Activated naive CD4-positive, alpha-beta T cell treated with anti-CD3 and anti-CD28 coated beads, Interleukin-2, amount 50 U/mL, for 24 hours (primary cell): ENCODE results near the gene AJUBA.
"Not testable (repeated sequence)": the region's sequence is repeated elsewhere in the genome, so short reads cannot be mapped to it uniquely, and the experiment has no call there.

Experiments used
- H3K27ac Mint-ChIP-seq: one replicate; pipeline ENCODE4 v1.8.0; 2021; ENCODE audit warnings: mild to moderate bottlenecking, mixed read lengths
- H3K27me3 Mint-ChIP-seq: one replicate; pipeline ENCODE4 v1.8.0; 2021; ENCODE audit warnings: mixed read lengths
- H3K36me3 Mint-ChIP-seq: one replicate; pipeline ENCODE4 v1.8.0; 2021; ENCODE audit warnings: mixed read lengths
- H3K4me1 Mint-ChIP-seq: one replicate; pipeline ENCODE4 v1.8.0; 2021; ENCODE audit warnings: mixed read lengths
- H3K4me3 Mint-ChIP-seq: one replicate; pipeline ENCODE4 v1.8.0; 2021; ENCODE audit warnings: mild to moderate bottlenecking, mixed read lengths
- H3K9me3 Mint-ChIP-seq: one replicate; pipeline ENCODE4 v1.8.0; 2021; ENCODE audit warnings: mixed read lengths

AJUBA gene

GRCh38 chr14:23013054-23013748 lies 30.9 kb upstream of the AJUBA start:
- no peaks in the 10 kb centered on the region for H3K27me3 Mint-ChIP-seq
- no peak overlapping the region for H3K27ac Mint-ChIP-seq
- H3K4me3 Mint-ChIP-seq = no peak overlapping the region
- H3K9me3 Mint-ChIP-seq = no peaks in the 10 kb centered on the region
- H3K36me3 Mint-ChIP-seq = no peaks in the 10 kb centered on the region
- H3K4me1 Mint-ChIP-seq = peaks cover 34% of the 10 kb centered on the region

- Mint-ChIP-seq H3K4me1 (peaks cover 52% of the 10 kb centered on the region), H3K27me3 (no peaks in the 10 kb centered on the region), H3K27ac (peak within 1 kb of the TSS; percentile 98), H3K4me3 (peak within 1 kb of the TSS; percentile 93), H3K36me3 (no peaks in the 10 kb centered on the region), H3K9me3 (no peaks in the 10 kb centered on the region)
Observed at GRCh38 chr14:23009939-23010726, 27.8 kb upstream of the AJUBA start, which contains the start of gene C14orf93. TSS of gene C14orf93 (minus strand) at chr14:23010143. CDS start at chr14:22999023, 11,120 bp downstream.

- H3K4me3 Mint-ChIP-seq = peak overlapping the region; percentile 93
- H3K9me3 Mint-ChIP-seq = no peaks in the 10 kb centered on the region
- H3K27ac Mint-ChIP-seq = peak overlapping the region; percentile 98
- H3K4me1 Mint-ChIP-seq = peaks cover 56% of the 10 kb centered on the region
- H3K27me3 Mint-ChIP-seq = no peaks in the 10 kb centered on the region
- H3K36me3 Mint-ChIP-seq = no peaks in the 10 kb centered on the region
Observed at GRCh38 chr14:23009483-23009938, 27.2 kb upstream of the AJUBA start.

- peaks cover 56% of the 10 kb centered on the region for H3K4me1 Mint-ChIP-seq
- no peaks in the 10 kb centered on the region for H3K9me3 Mint-ChIP-seq
- H3K36me3 Mint-ChIP-seq = no peaks in the 10 kb centered on the region
- peak overlapping the region; percentile 48 for H3K27ac Mint-ChIP-seq
- H3K27me3 Mint-ChIP-seq = no peaks in the 10 kb centered on the region
- peak overlapping the region; percentile 93 for H3K4me3 Mint-ChIP-seq
Observed at GRCh38 chr14:23008831-23009230, 26.5 kb upstream of the AJUBA start.

DNA sequence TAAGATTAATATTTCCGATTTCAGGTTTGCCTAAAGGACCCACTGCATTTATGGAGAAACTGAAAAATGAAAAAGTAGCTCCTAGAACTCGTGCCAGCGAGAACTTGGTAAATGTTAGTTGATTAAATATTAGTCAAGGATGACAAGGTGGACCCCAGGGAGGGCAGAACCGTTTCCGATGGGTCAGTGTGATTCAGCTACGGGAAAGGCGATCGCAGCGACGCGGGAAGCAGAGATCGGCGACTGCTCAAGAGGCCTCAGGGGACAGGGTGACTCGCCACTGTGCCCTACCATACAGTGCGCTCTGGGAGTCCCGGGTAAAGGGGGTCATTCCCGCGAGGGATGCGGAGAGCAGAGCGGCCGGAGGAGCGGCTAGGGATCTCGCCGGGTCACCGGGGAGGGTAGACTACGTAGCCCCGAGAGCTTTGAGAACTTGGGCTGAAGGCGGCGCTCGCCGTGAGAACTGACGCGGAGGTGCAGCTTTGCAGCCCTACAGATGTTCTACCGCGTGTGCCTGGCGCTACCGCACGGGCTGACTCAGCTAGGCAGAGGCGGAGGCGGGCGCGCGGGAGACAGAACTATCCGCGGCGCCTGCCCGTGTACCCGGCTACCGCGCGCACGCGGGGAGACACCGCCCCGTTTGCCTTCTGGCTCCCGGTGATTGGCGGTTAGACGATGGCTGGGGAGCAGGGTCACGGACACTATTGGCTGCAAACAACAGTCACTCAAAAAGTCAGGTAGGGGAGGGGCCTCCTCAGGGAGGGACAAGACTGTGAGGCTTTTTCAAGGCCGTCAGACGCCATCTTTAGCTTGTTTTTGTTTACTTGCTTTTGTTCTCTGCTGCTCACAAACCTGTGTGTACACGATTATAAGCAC lies 24.4 kb upstream of the AJUBA start:
- H3K9me3 Mint-ChIP-seq = no peaks in the 10 kb centered on the region
- no peaks in the 10 kb centered on the region for H3K36me3 Mint-ChIP-seq
- H3K27me3 Mint-ChIP-seq = no peaks in the 10 kb centered on the region
- H3K4me1 Mint-ChIP-seq = peaks cover 56% of the 10 kb centered on the region
- peak overlapping the region; percentile 99 for H3K27ac Mint-ChIP-seq
- H3K4me3 Mint-ChIP-seq = peak overlapping the region; percentile 98

DNA sequence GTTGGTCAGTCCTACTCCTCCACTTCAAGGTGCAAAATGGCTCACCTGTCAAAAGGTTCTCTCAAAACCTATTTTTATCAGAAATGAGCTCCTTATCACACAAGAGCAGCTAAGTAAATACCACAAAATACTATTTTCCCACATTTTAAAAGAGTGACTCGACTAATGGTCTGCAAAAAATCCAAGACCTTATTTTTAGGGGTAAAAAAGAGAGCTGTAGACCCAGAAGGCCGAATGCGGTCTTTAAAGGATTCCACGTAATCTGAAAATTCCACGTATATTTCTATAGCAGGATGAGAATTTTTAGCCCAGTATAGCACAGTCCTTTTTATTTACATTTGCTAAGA lies 23.8 kb upstream of the AJUBA start:
- H3K4me3 Mint-ChIP-seq = peak overlapping the region; percentile 98
- peaks cover 52% of the 10 kb centered on the region for H3K4me1 Mint-ChIP-seq
- H3K9me3 Mint-ChIP-seq = no peaks in the 10 kb centered on the region
- H3K27ac Mint-ChIP-seq = peak overlapping the region; percentile 99
- no peaks in the 10 kb centered on the region for H3K36me3 Mint-ChIP-seq
- no peaks in the 10 kb centered on the region for H3K27me3 Mint-ChIP-seq

GRCh38 chr14:23005451-23006187 lies 23.3 kb upstream of the AJUBA start:
- Mint-ChIP-seq H3K27ac (peak overlapping the region; percentile 99), H3K36me3 (no peaks in the 10 kb centered on the region), H3K4me3 (peak overlapping the region; percentile 98), H3K27me3 (no peaks in the 10 kb centered on the region), H3K4me1 (peaks cover 51% of the 10 kb centered on the region), H3K9me3 (no peaks in the 10 kb centered on the region)

DNA sequence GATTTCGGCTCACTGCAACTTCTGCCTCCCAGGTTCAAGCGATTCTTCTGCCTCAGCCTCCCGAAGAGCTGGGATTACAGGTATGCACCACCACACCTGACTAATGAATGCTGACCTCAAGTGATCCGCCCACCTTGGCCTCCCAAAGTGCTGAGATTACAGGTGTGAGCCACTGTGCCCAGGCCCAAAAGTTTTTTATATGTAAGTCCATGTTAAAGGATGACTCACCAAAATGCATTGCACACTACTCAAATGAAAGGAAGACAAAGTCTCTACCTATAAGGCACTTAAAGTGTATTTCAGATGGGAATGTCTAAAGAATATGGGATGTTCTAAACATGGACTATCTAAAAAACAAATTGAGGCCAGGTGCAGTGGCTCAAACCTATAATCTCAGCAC lies 21.9 kb upstream of the AJUBA start:
- H3K27me3 Mint-ChIP-seq, H3K27ac Mint-ChIP-seq, H3K4me3 Mint-ChIP-seq: not testable (repeated sequence)

DNA sequence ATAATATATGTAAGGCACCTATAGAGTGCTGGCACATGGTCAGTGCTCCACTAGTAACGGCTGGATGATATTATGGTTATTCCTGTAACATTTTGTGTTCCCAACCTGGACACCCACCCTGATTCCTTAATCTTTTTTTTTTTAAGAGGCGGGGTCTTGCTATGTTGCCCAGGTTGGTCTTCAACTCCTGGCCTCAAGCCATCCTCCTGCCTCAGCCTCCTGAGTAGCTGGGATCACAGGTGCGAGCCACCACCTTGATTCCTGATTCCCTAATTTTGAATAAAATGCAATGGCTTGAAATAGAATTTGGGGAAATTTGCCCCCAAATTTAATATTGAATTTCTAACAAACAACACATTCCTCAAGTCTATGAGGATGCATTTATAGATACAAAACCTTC lies 20.2 kb upstream of the AJUBA start:
- H3K36me3 Mint-ChIP-seq = no peaks in the 10 kb centered on the region
- H3K4me3 Mint-ChIP-seq = no peak overlapping the region
- H3K4me1 Mint-ChIP-seq = peaks cover 25% of the 10 kb centered on the region
- no peaks in the 10 kb centered on the region for H3K27me3 Mint-ChIP-seq
- no peaks in the 10 kb centered on the region for H3K9me3 Mint-ChIP-seq
- H3K27ac Mint-ChIP-seq = no peak overlapping the region

More for the DNA sequence above, 21.9 kb upstream of the AJUBA start:
- not testable (repeated sequence) for H3K9me3 Mint-ChIP-seq, H3K36me3 Mint-ChIP-seq
- peaks cover 39% of the 10 kb centered on the region for H3K4me1 Mint-ChIP-seq

- H3K4me1 Mint-ChIP-seq = peaks cover 8% of the 10 kb centered on the region
- no peak overlapping the region for H3K27ac Mint-ChIP-seq
- no peak overlapping the region for H3K4me3 Mint-ChIP-seq
- H3K27me3 Mint-ChIP-seq = no peaks in the 10 kb centered on the region
- no peaks in the 10 kb centered on the region for H3K36me3 Mint-ChIP-seq
- no peaks in the 10 kb centered on the region for H3K9me3 Mint-ChIP-seq
Observed at GRCh38 chr14:23000860-23001259, 18.5 kb upstream of the AJUBA start.

GRCh38 chr14:22998329-22999012 lies 16.1 kb upstream of the AJUBA start:
- no peak overlapping the region for H3K4me3 Mint-ChIP-seq
- no peaks in the 10 kb centered on the region for H3K4me1 Mint-ChIP-seq
- no peak overlapping the region for H3K27ac Mint-ChIP-seq
- H3K36me3 Mint-ChIP-seq = no peaks in the 10 kb centered on the region
- no peaks in the 10 kb centered on the region for H3K27me3 Mint-ChIP-seq
- no peaks in the 10 kb centered on the region for H3K9me3 Mint-ChIP-seq

- no peaks in the 10 kb centered on the region for H3K4me1 Mint-ChIP-seq
- no peak overlapping the region for H3K27ac Mint-ChIP-seq
- no peaks in the 10 kb centered on the region for H3K9me3 Mint-ChIP-seq
- H3K4me3 Mint-ChIP-seq = no peak overlapping the region
- peaks cover 2% of the 10 kb centered on the region for H3K36me3 Mint-ChIP-seq
- no peaks in the 10 kb centered on the region for H3K27me3 Mint-ChIP-seq
Observed at GRCh38 chr14:22997676-22998323, 15.4 kb upstream of the AJUBA start.

DNA sequence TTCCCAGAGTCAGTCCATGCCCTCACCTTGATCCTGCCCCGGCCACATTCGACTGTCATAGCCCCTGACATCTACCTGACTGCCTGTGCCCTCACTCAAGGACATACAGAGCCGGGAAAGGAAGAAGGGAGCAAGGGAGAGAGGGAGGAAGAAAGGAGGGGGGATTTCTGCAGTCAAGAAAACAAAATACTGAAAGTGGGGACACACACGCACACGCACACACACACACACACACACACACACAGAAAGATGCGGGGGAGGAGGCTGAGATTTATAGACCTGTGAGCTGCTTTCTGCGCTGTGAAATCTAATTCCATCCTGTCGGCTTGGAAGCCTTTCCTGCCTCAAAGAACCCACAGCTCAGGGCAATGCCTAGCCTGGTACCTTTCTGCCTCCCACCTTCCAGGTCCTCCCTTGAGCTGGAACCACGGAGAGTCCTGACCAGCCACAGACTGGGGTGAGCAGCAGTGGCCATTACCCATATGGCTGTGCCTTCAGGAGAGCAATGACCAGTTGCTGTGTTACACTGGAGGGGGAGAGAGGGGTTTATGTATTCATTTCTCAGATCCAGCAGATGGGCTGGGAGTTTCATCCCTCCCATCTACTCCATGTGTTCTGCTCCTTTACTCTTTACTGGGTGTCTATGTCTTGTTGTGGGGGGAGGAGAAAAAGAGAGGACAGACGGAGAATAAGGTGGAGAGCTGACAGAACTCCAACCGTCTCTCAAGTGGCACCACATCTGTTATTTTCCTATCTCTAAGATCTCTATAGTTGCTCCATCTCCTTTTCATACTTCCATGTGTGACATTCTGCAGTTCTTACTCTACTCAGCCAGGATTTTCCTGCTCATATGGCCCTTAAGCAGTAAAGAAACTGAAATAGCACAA lies 14.7 kb upstream of the AJUBA start:
- Mint-ChIP-seq H3K9me3 (no peaks in the 10 kb centered on the region), H3K27ac (no peak overlapping the region), H3K4me1 (no peaks in the 10 kb centered on the region), H3K36me3 (peaks cover 2% of the 10 kb centered on the region), H3K27me3 (no peaks in the 10 kb centered on the region), H3K4me3 (no peak overlapping the region)
